ENCODE measurements around the gene TAS2R60. TPM values are rescaled to one million over a fixed set of nuclear protein-coding genes. Genes with fewer than 3 reads are reported as not detected.

Gene TAS2R60
- polyA plus RNA-seq, 1 donor from 2014 or later, result not detected

- no peak for TF ChIP-seq EZH2 (IDR thresholded peaks at IDR 0.05; ENCODE audit: borderline replicate concordance, insufficient read depth, low read length, poor library complexity, severe bottlenecking)
- no peak for TF ChIP-seq POLR2AphosphoS5 (IDR thresholded peaks at IDR 0.05)
- TF ChIP-seq TAF1 (IDR thresholded peaks at IDR 0.05; ENCODE audit: low read depth), result no peak
- TF ChIP-seq MXI1 (conservative IDR thresholded peaks at IDR 0.05; ENCODE audit: poor library complexity, severe bottlenecking), result no peak
- Histone ChIP-seq H3K9me3 (ENCODE audit: low read length) (no peaks in the 10 kb centered on the region), H3K27me3 (ENCODE audit: insufficient read depth, low read depth, low read length) (no peaks in the 10 kb centered on the region), H3K9ac (ENCODE audit: low read length) (no peak overlapping the region), H3K4me2 (ENCODE audit: low read length) (no peak overlapping the region), H2AFZ (ENCODE audit: low read depth, low read length) (no peak overlapping the region), H4K20me1 (ENCODE audit: insufficient read depth) (no peaks in the 10 kb centered on the region), H3F3A (ENCODE audit: insufficient read depth, low read length, poor library complexity, severe bottlenecking) (no peaks in the 10 kb centered on the region), H3K36me3 (ENCODE audit: insufficient read depth, low read length) (no peaks in the 10 kb centered on the region), H3K4me3 (ENCODE audit: low read length) (no peak overlapping the region), H3K79me2 (replicated peaks; ENCODE audit: insufficient read depth, low read length) (no peaks in the 10 kb centered on the region), H3K27ac (ENCODE audit: low read length) (no peak overlapping the region), H3K9me2 (ENCODE audit: insufficient read depth, low read length) (no peaks in the 10 kb centered on the region)
These were observed 5.7 kb upstream of the TAS2R60 start for GRCh38 chr7:143437578-143437977.

DNA sequence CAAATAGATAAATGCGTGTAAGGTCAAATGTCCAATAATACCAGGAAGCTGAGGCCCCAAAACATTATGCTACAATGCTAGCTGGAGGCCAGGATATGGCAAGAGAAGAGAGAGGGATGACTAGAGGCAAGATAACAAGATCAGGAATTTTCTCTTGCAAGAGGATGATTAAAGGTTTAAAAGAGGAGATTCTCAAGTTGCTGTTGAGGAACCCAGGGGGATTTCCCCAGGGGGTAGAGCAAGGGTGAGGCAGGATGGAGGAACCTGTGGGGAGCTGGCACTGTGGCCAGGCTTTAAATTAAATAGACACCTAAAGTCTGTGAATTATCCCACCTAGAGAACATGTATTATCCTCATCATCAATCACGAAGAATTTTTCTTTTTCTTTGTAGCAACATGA, 3.4 kb upstream of the TAS2R60 start:
- no peaks in the 10 kb centered on the region for H3F3A ChIP-seq (ENCODE audit: insufficient read depth, low read length, poor library complexity, severe bottlenecking)
- H3K27me3 ChIP-seq (ENCODE audit: insufficient read depth, low read depth, low read length), result no peaks in the 10 kb centered on the region
- no peaks in the 10 kb centered on the region for H4K20me1 ChIP-seq (ENCODE audit: insufficient read depth)
- H3K36me3 ChIP-seq (ENCODE audit: insufficient read depth, low read length), result no peaks in the 10 kb centered on the region
- no peak overlapping the region for H3K4me3 ChIP-seq (ENCODE audit: low read length)
- no peaks in the 10 kb centered on the region for H3K9me3 ChIP-seq (ENCODE audit: low read length)
- H2AFZ ChIP-seq (ENCODE audit: low read depth, low read length), result no peak overlapping the region
- H3K9me2 ChIP-seq (ENCODE audit: insufficient read depth, low read length), result no peaks in the 10 kb centered on the region
- no peak overlapping the region for H3K4me2 ChIP-seq (ENCODE audit: low read length)
- H3K79me2 ChIP-seq (replicated peaks; ENCODE audit: insufficient read depth, low read length), result no peaks in the 10 kb centered on the region
- H3K27ac ChIP-seq (ENCODE audit: low read length), result no peak overlapping the region
- TF ChIP-seq, protein P1, sequence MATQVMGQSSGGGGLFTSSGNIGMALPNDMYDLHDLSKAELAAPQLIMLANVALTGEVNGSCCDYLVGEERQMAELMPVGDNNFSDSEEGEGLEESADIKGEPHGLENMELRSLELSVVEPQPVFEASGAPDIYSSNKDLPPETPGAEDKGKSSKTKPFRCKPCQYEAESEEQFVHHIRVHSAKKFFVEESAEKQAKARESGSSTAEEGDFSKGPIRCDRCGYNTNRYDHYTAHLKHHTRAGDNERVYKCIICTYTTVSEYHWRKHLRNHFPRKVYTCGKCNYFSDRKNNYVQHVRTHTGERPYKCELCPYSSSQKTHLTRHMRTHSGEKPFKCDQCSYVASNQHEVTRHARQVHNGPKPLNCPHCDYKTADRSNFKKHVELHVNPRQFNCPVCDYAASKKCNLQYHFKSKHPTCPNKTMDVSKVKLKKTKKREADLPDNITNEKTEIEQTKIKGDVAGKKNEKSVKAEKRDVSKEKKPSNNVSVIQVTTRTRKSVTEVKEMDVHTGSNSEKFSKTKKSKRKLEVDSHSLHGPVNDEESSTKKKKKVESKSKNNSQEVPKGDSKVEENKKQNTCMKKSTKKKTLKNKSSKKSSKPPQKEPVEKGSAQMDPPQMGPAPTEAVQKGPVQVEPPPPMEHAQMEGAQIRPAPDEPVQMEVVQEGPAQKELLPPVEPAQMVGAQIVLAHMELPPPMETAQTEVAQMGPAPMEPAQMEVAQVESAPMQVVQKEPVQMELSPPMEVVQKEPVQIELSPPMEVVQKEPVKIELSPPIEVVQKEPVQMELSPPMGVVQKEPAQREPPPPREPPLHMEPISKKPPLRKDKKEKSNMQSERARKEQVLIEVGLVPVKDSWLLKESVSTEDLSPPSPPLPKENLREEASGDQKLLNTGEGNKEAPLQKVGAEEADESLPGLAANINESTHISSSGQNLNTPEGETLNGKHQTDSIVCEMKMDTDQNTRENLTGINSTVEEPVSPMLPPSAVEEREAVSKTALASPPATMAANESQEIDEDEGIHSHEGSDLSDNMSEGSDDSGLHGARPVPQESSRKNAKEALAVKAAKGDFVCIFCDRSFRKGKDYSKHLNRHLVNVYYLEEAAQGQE (IDR thresholded peaks at IDR 0.05; ENCODE audit: borderline replicate concordance), result no peak
- TF ChIP-seq MXI1 (conservative IDR thresholded peaks at IDR 0.05; ENCODE audit: poor library complexity, severe bottlenecking) (no peak), TAF1 (IDR thresholded peaks at IDR 0.05; ENCODE audit: low read depth) (no peak), SMC3 (conservative IDR thresholded peaks at IDR 0.05; ENCODE audit: poor library complexity) (no peak), EZH2 (IDR thresholded peaks at IDR 0.05; ENCODE audit: borderline replicate concordance, insufficient read depth, low read length, poor library complexity, severe bottlenecking) (no peak), POLR2AphosphoS5 (IDR thresholded peaks at IDR 0.05) (no peak), RAD21 (conservative IDR thresholded peaks at IDR 0.05) (no peak), EP300 (conservative IDR thresholded peaks at IDR 0.05; ENCODE audit: poor library complexity, severe bottlenecking) (no peak)
- TF ChIP-seq, protein P2, sequence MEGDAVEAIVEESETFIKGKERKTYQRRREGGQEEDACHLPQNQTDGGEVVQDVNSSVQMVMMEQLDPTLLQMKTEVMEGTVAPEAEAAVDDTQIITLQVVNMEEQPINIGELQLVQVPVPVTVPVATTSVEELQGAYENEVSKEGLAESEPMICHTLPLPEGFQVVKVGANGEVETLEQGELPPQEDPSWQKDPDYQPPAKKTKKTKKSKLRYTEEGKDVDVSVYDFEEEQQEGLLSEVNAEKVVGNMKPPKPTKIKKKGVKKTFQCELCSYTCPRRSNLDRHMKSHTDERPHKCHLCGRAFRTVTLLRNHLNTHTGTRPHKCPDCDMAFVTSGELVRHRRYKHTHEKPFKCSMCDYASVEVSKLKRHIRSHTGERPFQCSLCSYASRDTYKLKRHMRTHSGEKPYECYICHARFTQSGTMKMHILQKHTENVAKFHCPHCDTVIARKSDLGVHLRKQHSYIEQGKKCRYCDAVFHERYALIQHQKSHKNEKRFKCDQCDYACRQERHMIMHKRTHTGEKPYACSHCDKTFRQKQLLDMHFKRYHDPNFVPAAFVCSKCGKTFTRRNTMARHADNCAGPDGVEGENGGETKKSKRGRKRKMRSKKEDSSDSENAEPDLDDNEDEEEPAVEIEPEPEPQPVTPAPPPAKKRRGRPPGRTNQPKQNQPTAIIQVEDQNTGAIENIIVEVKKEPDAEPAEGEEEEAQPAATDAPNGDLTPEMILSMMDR (IDR thresholded peaks at IDR 0.05; ENCODE audit: poor library complexity, severe bottlenecking), result no peak
- no peak overlapping the region for H3K9ac ChIP-seq (ENCODE audit: low read length)
